ENCODE measurements around the gene ASCC1. TPM values are rescaled to one million over a fixed set of nuclear protein-coding genes. Genes with fewer than 3 reads are reported as not detected.
A peak's percentile ranks its signal among the peaks of the same experiment; 100 is the strongest.

The ASCC1 gene
- total and polyA plus RNA-seq, 8 donors, result 4.3 to 142 (median 13.6) TPM

- Histone ChIP-seq H3K9me3 (no peaks in the 10 kb centered on the region), H3K4me3 (no peak overlapping the region), H3K4me1 (peaks cover 0 to 9% (median 8%) of the 10 kb centered on the region in 4 donors), H3K36me3 (no peaks in the 10 kb centered on the region), H3K27ac (peak overlapping the region in 4 of 5 donors; percentile 22 to 62 (median 42)), H3K27me3 (no peaks in the 10 kb centered on the region)
- 37 to 70% (median 49%) methylated on average over 24 to 25 of the region's 25 CpGs for WGBS, 5 donors
- intact Hi-C loops (cut with DNase I; ENCODE audit: low total_unique reads), result no loop called here
- TF ChIP-seq CTCF (IDR thresholded peaks at IDR 0.05), result no peak
- TF ChIP-seq EP300 (IDR thresholded peaks at IDR 0.05), result no peak
- no peak for TF ChIP-seq POLR2A (IDR thresholded peaks at IDR 0.05)
- TF ChIP-seq POLR2AphosphoS5 (IDR thresholded peaks at IDR 0.05), result no peak
- peak; percentile 39 to 66 for DNase-seq
Observed at GRCh38 chr10:72056932-72057751, 158.9 kb downstream of the ASCC1 start.

- H3K4me1 ChIP-seq, result peaks cover 0 to 9% (median 8%) of the 10 kb centered on the region in 4 donors
- no peaks in the 10 kb centered on the region for H3K27me3 ChIP-seq
- DNase-seq, result peak in 1 of 2 donors; percentile 85
- whole genome bisulfite sequencing, 5 donors, result 71 to 94% (median 80%) methylated on average over 1 to 5 of the region's 5 CpGs
- no peaks in the 10 kb centered on the region for H3K9me3 ChIP-seq
- H3K4me3 ChIP-seq, result no peak overlapping the region
- intact Hi-C loops (cut with DNase I; ENCODE audit: low total_unique reads), result no loop called here
- no peak overlapping the region for H3K27ac ChIP-seq
- no peak for TF ChIP-seq POLR2A (IDR thresholded peaks at IDR 0.05)
- no peak for TF ChIP-seq CTCF (IDR thresholded peaks at IDR 0.05)
- TF ChIP-seq POLR2AphosphoS5 (IDR thresholded peaks at IDR 0.05), result no peak
- TF ChIP-seq EP300 (IDR thresholded peaks at IDR 0.05), result no peak
- no peaks in the 10 kb centered on the region for H3K36me3 ChIP-seq
Observed at GRCh38 chr10:72056113-72056512, 160.0 kb downstream of the ASCC1 start.

- Histone ChIP-seq H3K27me3 (no peaks in the 10 kb centered on the region), H3K36me3 (no peaks in the 10 kb centered on the region), H3K27ac (no peak overlapping the region), H3K4me3 (no peak overlapping the region), H3K4me1 (peaks cover 0 to 11% (median 8%) of the 10 kb centered on the region in 4 donors), H3K9me3 (no peaks in the 10 kb centered on the region)
- WGBS, 5 donors, result 86 to 91% (median 88%) methylated on average over 6 to 7 of the region's 7 CpGs
- TF ChIP-seq POLR2AphosphoS5 (IDR thresholded peaks at IDR 0.05) (no peak), POLR2A (IDR thresholded peaks at IDR 0.05) (no peak), EP300 (IDR thresholded peaks at IDR 0.05) (no peak), CTCF (IDR thresholded peaks at IDR 0.05) (no peak)
- no peak for DNase-seq
- intact Hi-C loops (cut with DNase I; ENCODE audit: low total_unique reads), result no loop called here
Observed at GRCh38 chr10:72053690-72054089, 162.4 kb downstream of the ASCC1 start.

GRCh38 chr10:72050873-72051272 is 165.2 kb downstream of the ASCC1 start:
- H3K36me3 ChIP-seq, result no peaks in the 10 kb centered on the region
- no peak overlapping the region for H3K27ac ChIP-seq
- no peak overlapping the region for H3K4me3 ChIP-seq
- no peak for DNase-seq
- TF ChIP-seq EP300 (IDR thresholded peaks at IDR 0.05) (no peak), POLR2A (IDR thresholded peaks at IDR 0.05) (no peak), POLR2AphosphoS5 (IDR thresholded peaks at IDR 0.05) (no peak), CTCF (IDR thresholded peaks at IDR 0.05) (no peak)
- peaks cover 0 to 7% (median 3%) of the 10 kb centered on the region in 4 donors for H3K4me1 ChIP-seq
- no peaks in the 10 kb centered on the region for H3K27me3 ChIP-seq
- H3K9me3 ChIP-seq, result no peaks in the 10 kb centered on the region
- intact Hi-C loops (cut with DNase I; ENCODE audit: low total_unique reads), result no loop called here
- WGBS, 5 donors, result 60 to 90% (median 63%) methylated on average over 3 of the region's 3 CpGs

Measured in stomach (tissue), 9 donors.